Heart right ventricle (tissue), 16 donors: ENCODE data around the gene NUDT4. TPM values are rescaled to one million over a fixed set of nuclear protein-coding genes. Genes with fewer than 3 reads are reported as not detected.
"Not testable (repeated sequence)": the region's sequence is repeated elsewhere in the genome, so short reads cannot be mapped to it uniquely, and the experiment has no call there.

ENCODE experiments used
- ATAC-seq, 8 donors: fragments of 200-7000 bp; cut with Tn5 transposase; one replicate each; pipeline ENCODE4 v1.9.1; 2020; ENCODE audit warnings: mild to moderate bottlenecking in 8 of 8, moderate library complexity in 8 of 8, moderate number of reproducible peaks in 1 of 8
- DNase-seq, 2 donors: peaks; one replicate each; pipeline ENCODE4 v3.0.0-alpha.2; 2020
- H3K27ac ChIP-seq, 10 donors: fragments of 200-600 bp; sonication (generic) in 2 of 10; one replicate each; pipeline versions ENCODE4 v1.5.0 to v1.8.0; 2020 to 2022; ENCODE audit warnings: mild to moderate bottlenecking in 3 of 10
- H3K27me3 ChIP-seq, 7 donors: fragments of 200-600 bp; one replicate each; pipeline ENCODE4 v1.8.0; 2021 to 2022; ENCODE audit warnings: mild to moderate bottlenecking in 2 of 7
- H3K36me3 ChIP-seq, 9 donors: fragments of 200-600 bp; sonication (generic) in 1 of 9; one replicate each; pipeline versions ENCODE4 v1.5.0 to v1.8.0; 2020 to 2022; ENCODE audit warnings: mild to moderate bottlenecking in 2 of 9
- H3K4me1 ChIP-seq, 9 donors: fragments of 200-600 bp; sonication (generic) in 1 of 9; one replicate each; pipeline versions ENCODE4 v1.5.0 to v1.8.0; 2020 to 2022; ENCODE audit warnings: mild to moderate bottlenecking in 4 of 9
- H3K4me3 ChIP-seq, 10 donors: fragments of 200-600 bp; sonication (generic) in 2 of 10; one replicate each; pipeline versions ENCODE4 v1.5.0 to v1.8.0; 2020 to 2022; ENCODE audit warnings: mild to moderate bottlenecking in 7 of 10, moderate library complexity in 2 of 10
- H3K9me3 ChIP-seq, 11 donors: fragments of 200-600 bp in 10 of 11; sonication (generic) in 2 of 11; one replicate each; pipeline versions ENCODE4 v1.5.0 to v1.8.0; 2013 to 2022; ENCODE audit warnings: mild to moderate bottlenecking in 2 of 11, control low read depth in 1 of 11, moderate library complexity in 1 of 11
- CTCF ChIP-seq, 9 donors: fragments of 200-600 bp; sonication (generic) in 2 of 9; IDR thresholded peaks; one replicate each; pipeline versions ENCODE4 v1.5.0 to v1.8.0; 2021 to 2022; ENCODE audit warnings: antibody characterized with exemption in 9 of 9, mild to moderate bottlenecking in 5 of 9, moderate library complexity in 1 of 9
- WGBS, 2 donors: extraction: QIAGEN DNeasy Blood & Tissue Kit; methylation state at CpG; one replicate each; pipeline ENCODE4 v1.1.7; 2013; ENCODE audit warnings: inconsistent platforms in 1 of 2; 5-methylcytosine and 5-hydroxymethylcytosine counted together
- intact Hi-C, 10 donors: fragments of 100-400 bp; cut with DNase I; formaldehyde crosslinking; loops; one replicate each; pipeline versions ENCODE4 v1.11.1 to v1.14.2; 2022
- polyA plus RNA-seq, 2 donors: library from polyadenylated mRNA; stranded (reverse); fragments of 200-250 nt; gene quantifications; one replicate each; pipeline ENCODE4 v1.2.3, GENCODE V29; 2013
- total RNA-seq, 10 donors: library from RNA; stranded (reverse); fragmentation: NEBNext Ultra II Directional in 3 of 10; extraction: Animal tissue kit (Norgen Biotek cat#: 25700) in 3 of 10; gene quantifications; one replicate each; pipeline versions ENCODE4 v1.2.1 to v1.2.4, GENCODE V29; 2021 to 2023
- donor health status: Arrhythmogenic right ventricular cardiomyopathy.
- donor health status: ischemic (EF 13 %, LVEDD 7.1; RV severe dilation, severe dysfunction).
- donor health status: healthy with polysubstance abuse.
- donor health status: DM: no; HTN: yes; CAD: no.
- donor health status: DM: no; HTN: no; CAD: no.
- donor health status: ischemic (EF 25% LVEDD 6.9; RV normal size, moderate dysfunction).
- donor health status: ischemic (EF 25% LVEDD 5.7; RV mildly dilated, moderate dysfunction).
- donor health status: healthy.
- donor health status: DM: yes; HTN: yes; CAD: no.
- donor health status: Ischemic cardiomyopathy.
- donor health status: ischemic (EF 35%, LVEDD 5.7; RV mildly dilated, moderate dysfunction).
- donor health status: nonischemic (EF 11% LVEDD 7.7; RV severe dilation, severe dysfunction).
- donor health status: DM: yes; HTN: yes; CAD: no.
- donor health status: PGD.
- donor health status: ischemic (EF 29% LVEDD 5.4; RV normal size, mild dysfunction).
- donor health status: nonischemic (EF 23%, LVEDD 6.1; RV moderate dilation, normal function).

Gene NUDT4
- total and polyA plus RNA-seq, 12 donors = 61.1 to 663 (median 210) TPM

- Histone ChIP-seq H3K9me3 (no peaks in the 10 kb centered on the region), H3K4me1 (peaks cover 0 to 40% (median 16%) of the 10 kb centered on the region in 9 donors), H3K27me3 (no peaks in the 10 kb centered on the region), H3K36me3 (no peaks in the 10 kb centered on the region), H3K4me3 (peak overlapping the region in 2 of 10 donors; percentile 2 to 9), H3K27ac (peak overlapping the region in 1 of 10 donors; percentile 7)
- intact Hi-C loops = loop anchor here in 2 of 10 donors (10.0 kb wide), 4 partner anchors 69 to 249 kb away; no protein-coding TSS in a partner anchor
- WGBS, 2 donors = 68 to 75% methylated on average over 2 of the region's 2 CpGs
- no peak for TF ChIP-seq CTCF (IDR thresholded peaks at IDR 0.05)
- DNase-seq (no peak), ATAC-seq (no peak)
Measured at GRCh38 chr12:93373961-93374656, 3.6 kb upstream of the NUDT4 start.

- WGBS, 2 donors = 83 to 86% methylated on average over 6 of the region's 6 CpGs
- intact Hi-C loops = loop anchor here in 5 of 10 donors (2.0 to 10.0 kb wide), 10 partner anchors 71 to 251 kb away; no protein-coding TSS in a partner anchor
- no peak for ATAC-seq
- Histone ChIP-seq H3K9me3 (no peaks in the 10 kb centered on the region), H3K27ac (peak overlapping the region in 9 of 10 donors; percentile 85 to 97 (median 94)), H3K4me3 (peak overlapping the region in 9 of 10 donors; percentile 77 to 93 (median 84)), H3K4me1 (peaks cover 0 to 52% (median 22%) of the 10 kb centered on the region in 9 donors), H3K36me3 (no peaks in the 10 kb centered on the region), H3K27me3 (no peaks in the 10 kb centered on the region)
- TF ChIP-seq CTCF (IDR thresholded peaks at IDR 0.05) = no peak
- DNase-seq = no peak
Measured at GRCh38 chr12:93375906-93376305, 1.8 kb upstream of the NUDT4 start.

- Histone ChIP-seq H3K27me3 (no peaks in the 10 kb centered on the region), H3K36me3 (no peaks in the 10 kb centered on the region), H3K4me1 (peaks cover 0 to 60% (median 30%) of the 10 kb centered on the region in 9 donors), H3K4me3 (peak overlapping the region; percentile 15 to 93 (median 83)), H3K27ac (peak overlapping the region; percentile 82 to 97 (median 94)), H3K9me3 (no peaks in the 10 kb centered on the region)
- 44 to 48% methylated on average over 10 of the region's 10 CpGs for WGBS, 2 donors
- TF ChIP-seq CTCF (IDR thresholded peaks at IDR 0.05) = no peak
- intact Hi-C loops = loop anchor here in 5 of 10 donors (2.0 to 10.0 kb wide), 10 partner anchors 72 to 252 kb away; no protein-coding TSS in a partner anchor
- ATAC-seq = peak; percentile 4 to 53 (median 38)
- DNase-seq = peak; percentile 34 to 58
Measured at GRCh38 chr12:93376436-93377251, 1.1 kb upstream of the NUDT4 start.

GRCh38 chr12:93378196-93378997 is 672 bp downstream of the NUDT4 start:
- peak in 6 of 8 donors; percentile 1 to 44 (median 7) for ATAC-seq
- peaks cover 0 to 72% (median 41%) of the 10 kb centered on the region in 9 donors for H3K4me1 ChIP-seq
- H3K9me3 ChIP-seq, H3K27me3 ChIP-seq, H3K36me3 ChIP-seq: not testable (repeated sequence)
- intact Hi-C loops = loop anchor here in 5 of 10 donors (5.0 to 10.0 kb wide), 9 partner anchors 74 to 254 kb away; no protein-coding TSS in a partner anchor
- DNase-seq = peak in 1 of 2 donors; percentile 36
- H3K4me3 ChIP-seq = peak overlapping the region; percentile 77 to 93 (median 84)
- 0% methylated on average over 30 to 45 of the region's 64 CpGs for WGBS, 2 donors
- peak overlapping the region; percentile 85 to 97 (median 94) for H3K27ac ChIP-seq
